NCI-H1694 (cell line): Measurements from ENCODE around the gene DYNC1H1.
A peak's percentile ranks its signal among the peaks of the same experiment; 100 is the strongest.

Source experiments
- DNase-seq: peaks from one replicate; lab custom pipeline; 2025; lab: John Stamatoyannopoulos, UW

Gene DYNC1H1

DNA sequence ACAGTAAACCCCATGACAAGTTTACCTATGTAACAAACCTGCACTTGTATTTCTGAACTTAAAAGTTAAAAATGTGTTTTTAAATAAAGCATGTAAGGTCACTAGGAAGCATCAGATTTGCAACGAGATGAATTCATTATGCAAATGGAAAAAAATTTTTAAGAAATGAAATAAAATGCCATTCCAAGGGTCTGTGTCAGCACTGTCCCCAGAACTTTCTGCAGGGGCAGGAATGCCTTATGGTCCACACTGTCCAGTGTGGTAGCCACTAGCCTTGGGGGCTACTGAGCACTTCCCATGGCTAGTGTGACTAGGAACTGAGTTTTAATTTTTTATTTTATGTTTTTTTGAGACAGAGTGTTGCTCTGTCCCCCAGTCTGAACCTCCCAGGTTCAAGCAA is 73.3 kb downstream of the DYNC1H1 start:
- DNase-seq = no peak

DNA sequence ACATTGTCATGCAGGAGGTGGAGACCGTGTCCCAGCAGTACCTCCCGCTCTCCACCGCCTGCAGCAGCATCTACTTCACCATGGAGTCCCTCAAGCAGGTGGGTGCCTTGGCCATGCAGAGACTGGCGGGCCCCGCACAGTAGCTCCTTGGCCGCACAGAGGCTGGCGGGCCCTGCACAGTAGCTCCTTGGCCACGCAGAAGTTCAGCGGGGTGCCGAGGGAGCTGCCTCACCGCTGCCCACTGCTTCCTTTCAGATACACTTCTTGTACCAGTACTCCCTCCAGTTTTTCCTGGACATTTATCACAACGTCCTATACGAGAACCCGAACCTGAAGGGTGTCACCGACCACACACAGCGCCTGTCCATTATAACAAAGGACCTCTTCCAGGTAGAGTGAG is 74.8 kb downstream of the DYNC1H1 start:
- DNase-seq = no peak

DNA sequence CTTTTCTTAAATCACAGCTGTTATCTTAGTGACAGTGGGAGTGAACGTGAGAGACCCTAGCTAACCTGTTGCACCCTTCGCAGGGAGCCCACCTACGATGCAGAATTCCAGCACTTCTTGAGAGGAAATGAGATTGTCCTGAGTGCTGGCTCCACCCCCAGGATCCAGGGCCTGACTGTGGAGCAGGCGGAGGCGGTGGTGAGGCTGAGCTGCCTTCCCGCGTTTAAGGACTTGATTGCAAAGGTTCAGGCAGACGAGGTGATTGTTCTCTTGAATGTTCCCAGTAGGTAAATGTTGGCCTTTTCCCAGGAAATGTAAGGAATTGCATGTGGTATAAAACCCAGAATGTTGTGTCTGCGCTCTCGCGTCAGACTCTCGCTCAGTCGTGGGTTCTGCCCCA is 75.8 kb downstream of the DYNC1H1 start:
- no peak for DNase-seq

DNA sequence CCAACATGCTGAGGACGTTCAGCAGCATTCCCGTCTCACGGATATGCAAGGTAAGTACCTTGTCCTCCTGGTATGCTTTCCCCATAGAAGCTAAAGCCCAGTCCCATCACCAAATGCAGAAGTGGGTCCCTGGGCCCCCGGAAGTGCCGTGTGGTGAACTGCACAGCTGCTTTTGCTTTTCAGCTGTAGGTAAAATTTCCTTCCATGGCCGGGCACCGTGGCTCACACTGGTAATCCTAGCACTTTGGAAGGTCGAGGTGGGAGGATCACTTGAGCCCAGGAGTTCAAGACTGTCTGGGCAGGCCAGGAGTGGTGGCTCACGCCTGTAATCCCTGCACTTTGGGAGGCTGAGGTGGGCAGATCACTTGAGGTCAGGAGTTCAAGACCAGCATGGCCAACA is 78.3 kb downstream of the DYNC1H1 start:
- DNase-seq = no peak

DNA sequence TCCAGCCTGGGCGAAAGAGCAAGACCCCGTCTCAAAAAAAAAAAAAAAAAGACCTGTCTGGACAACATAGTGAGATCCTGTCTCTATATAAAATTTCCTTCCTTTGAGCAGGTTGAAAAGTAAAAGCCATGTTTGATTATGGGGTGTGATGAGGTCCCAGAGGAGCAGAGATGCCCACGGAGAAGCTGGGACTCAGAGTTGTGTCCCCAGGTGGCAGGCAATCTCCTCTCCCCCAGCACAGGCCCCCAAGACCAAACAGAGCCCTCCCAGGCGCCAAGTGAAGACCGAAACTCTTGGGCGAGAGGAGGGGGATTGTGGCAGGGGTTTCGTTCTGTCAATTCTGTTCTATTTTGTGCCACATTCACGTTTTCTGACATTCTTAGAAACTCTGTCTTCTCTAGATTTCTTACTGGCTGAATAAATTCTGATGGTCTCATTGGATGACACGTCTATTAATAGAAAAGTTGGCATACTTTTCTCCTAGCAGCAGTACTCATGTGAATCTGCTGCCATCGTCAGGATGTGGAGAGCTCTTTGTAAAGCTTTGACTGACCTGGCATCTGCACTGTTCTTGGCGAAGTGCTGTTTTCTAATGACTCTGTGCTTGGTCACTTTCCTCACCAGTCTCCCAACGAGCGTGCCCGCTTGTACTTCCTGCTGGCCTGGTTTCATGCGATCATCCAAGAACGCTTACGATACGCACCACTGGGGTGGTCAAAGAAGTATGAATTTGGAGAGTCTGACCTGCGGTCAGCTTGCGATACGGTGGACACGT is 79.1 kb downstream of the DYNC1H1 start:
- DNase-seq = no peak

DNA sequence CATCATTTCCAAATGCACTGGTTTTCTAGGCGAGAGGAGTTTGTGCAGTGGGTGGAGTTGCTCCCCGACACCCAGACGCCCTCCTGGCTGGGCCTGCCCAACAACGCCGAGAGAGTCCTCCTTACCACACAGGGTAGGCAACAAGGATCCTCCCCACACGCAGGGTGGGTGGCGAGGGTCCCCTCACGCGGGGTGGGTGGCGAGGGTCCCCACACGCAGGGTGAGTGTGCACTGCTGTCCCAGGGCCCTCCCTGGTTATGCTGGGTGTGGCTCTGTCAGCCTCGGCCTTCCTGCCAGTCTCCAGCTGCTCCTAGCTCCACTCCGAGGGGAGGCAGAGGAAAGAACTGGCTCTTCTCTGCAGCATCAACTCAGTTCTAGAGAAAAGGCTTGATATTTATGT is 80.2 kb downstream of the DYNC1H1 start:
- DNase-seq = no peak

DNA sequence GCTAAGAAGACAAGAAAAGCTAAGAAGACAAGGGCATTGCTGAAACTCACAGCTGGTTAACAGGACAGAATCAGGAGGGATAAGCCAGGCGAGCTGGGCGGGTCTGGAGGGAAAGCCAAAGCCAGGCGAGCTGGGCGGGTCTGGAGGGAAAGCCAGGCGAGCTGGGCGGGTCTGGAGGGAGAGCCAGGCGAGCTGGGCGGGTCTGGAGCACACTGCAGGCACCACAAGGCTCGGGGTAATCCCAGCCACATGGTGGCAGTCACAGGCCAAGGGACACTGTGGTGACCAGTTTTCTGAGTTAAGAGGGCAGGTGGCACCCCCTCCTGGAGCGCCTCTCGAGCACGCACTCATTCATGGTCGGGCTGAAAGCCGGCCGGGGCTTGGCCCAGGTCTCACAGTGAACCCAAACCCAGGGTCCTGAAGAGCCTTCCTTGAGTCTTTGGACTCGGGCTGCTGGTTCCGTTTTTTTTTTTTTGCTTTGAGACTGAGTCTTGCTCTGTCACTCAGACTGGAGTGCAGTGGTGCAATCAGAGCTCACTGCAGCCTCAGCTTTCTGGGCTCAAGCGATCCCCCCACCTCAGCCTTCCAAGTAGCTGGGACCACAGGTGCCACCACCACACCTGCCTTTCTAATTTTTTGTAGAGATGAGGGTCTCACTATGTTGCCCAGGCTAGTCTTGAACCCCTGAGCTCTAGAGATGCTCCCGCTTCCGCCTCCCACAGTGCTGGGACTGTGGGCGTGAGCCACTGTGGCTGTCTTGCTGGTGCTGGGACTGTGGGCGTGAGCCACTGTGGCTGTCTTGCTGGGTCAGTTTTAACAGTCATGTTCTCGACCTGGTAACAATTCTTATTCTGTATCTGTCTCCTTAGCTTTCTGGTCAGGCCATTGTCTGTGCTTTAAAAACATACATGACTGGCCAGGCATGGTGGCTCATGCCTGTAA is 82.2 kb downstream of the DYNC1H1 start:
- DNase-seq = peak; percentile 32

DNA sequence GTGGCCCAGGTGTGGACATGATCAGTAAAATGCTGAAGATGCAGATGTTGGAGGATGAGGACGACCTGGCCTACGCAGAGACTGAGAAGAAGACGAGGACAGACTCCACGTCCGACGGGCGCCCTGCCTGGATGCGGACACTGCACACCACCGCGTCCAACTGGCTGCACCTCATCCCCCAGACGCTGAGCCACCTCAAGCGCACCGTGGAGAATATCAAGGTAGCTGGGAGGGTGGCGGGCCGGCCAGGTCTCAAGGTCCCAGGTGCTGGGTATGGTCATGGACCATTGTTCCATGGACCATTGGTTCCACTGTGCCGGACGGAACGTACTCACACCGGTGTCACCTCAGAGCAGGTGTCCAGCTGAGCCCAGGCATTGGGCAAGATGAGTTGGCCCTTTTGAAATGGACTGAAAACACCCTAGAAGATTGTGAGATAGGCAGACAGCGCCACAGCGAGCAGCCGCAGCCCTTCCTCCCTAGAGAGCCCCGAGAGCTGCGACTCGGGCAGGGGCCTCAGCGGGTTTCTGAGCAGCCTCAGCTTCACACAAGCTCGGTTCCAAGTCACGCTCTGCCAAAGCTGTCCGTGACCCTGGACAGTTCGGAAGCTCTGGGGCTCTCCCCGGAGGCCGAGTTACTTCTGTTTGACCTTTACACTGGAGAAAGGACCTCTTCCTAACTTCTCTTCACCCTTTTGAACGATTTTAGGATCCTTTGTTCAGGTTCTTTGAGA is 83.6 kb downstream of the DYNC1H1 start:
- DNase-seq = no peak

DNA sequence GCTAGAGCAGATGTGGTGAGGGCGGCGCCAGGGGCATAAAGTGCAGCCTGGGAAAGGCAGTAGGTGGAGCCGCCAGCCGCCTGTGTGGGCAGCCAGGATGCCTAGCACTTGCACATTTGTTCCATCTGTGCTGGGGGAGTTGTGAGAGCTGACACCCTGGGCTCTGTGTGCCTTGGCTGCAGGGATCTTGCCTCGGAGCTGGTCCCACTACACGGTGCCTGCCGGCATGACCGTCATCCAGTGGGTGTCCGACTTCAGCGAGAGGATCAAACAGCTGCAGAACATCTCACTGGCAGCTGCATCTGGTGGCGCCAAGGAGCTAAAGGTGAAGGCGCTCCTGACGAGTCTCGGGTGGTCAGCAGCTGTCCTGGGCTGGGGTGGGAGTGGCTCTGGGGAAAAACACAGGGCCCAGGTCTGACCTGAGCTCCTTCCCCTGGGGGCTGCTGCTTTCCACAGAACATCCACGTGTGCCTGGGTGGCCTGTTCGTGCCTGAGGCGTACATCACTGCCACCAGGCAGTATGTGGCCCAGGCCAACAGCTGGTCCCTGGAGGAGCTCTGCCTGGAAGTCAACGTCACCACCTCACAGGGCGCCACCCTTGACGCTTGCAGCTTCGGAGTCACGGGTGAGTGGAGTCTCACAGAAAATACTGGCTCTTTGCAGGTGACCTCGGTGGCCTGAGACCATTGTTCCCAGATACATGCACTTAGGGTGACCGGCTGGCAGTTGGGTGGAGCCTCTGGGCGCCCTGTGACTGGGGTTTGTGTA is 85.1 kb downstream of the DYNC1H1 start:
- DNase-seq = peak; percentile 8

DNA sequence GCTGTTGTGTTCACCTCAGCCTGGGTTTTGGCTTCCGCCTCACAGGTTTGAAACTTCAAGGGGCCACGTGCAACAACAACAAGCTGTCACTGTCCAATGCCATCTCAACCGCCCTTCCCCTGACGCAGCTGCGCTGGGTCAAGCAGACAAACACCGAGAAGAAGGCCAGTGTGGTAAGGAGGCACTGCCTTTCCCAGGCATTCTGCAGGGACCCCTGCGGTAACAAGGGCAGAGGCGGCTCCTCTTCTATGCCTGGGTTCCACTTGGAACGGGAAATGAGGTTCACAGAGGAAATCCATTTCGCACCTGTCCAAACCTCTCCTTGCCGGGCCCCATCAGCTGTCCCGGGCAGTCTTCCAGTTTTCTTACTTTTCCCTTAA is 85.6 kb downstream of the DYNC1H1 start:
- DNase-seq = no peak

DNA sequence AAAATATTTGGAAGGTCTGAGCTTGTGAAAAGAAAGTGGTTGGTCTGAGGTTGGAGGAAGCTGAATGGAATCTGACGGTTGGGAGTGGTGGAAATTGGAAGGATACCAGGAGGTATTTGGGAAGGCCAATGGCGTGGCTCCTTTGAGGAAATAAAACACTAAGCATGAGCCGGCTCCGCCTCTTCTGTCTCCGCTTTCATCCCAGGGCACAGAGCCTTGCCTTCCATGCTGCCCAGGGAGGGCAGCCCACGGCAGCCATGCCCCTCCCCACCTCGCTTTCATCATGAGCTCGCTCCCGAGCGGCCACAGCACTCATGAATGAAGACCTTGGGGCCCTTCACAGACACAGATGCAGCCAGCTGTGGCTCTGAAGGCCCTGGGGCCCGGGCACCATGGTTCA is 86.3 kb downstream of the DYNC1H1 start:
- no peak for DNase-seq

DNA sequence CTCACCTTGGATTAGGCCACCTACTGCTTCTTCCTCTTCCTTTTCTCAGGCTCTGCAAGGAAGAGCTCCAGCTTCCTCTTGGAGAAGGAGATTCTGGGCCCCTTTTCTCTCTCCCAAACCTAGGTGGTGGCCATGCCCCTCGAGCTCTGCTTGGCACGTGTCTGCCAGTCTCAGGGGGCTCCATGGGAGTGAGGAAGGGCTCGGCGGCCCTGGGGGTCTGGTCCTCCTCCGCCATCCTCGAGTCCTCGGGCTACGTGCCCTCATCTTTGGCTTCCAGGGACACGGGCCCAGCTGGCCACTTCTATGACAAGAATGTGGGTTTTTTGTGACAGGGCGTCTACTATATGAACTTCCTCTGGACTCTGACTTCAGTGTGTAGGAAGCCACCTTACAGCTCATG is 88.1 kb downstream of the DYNC1H1 start:
- DNase-seq = no peak

DNA sequence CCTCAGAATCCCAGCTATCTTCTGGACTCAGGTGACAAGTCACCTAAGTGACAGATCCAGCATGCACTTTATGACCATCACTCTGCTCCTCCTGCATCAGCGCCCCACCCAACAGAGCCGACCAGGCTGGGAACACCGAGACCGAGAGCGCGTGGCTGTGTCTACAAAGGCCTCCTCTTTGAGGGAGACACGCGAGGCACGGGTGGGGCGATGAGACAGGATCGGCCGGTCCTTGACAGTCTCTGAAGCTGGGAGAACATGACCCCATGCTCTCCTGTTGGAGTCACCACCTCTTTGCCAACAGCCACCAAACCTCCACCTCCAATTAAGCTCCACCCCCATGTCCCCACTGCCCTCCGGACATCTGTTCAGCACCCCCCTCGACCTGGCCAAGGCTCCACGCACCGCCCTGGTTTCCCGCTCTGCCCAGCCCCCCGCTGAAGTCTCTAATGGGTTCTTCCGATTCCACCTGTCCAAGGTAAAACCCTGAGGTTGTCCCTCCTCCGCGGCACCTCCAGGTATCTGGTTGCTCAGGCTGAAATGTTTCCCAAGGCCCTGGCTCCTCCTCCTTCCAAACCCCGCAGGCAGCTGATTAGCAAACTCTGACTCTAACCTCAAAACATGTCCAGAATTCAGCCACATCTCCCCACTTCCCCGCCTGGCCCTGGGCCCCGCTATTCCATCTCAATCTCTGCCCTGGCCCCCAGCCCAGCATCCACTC is 91.0 kb downstream of the DYNC1H1 start:
- no peak for DNase-seq

DNA sequence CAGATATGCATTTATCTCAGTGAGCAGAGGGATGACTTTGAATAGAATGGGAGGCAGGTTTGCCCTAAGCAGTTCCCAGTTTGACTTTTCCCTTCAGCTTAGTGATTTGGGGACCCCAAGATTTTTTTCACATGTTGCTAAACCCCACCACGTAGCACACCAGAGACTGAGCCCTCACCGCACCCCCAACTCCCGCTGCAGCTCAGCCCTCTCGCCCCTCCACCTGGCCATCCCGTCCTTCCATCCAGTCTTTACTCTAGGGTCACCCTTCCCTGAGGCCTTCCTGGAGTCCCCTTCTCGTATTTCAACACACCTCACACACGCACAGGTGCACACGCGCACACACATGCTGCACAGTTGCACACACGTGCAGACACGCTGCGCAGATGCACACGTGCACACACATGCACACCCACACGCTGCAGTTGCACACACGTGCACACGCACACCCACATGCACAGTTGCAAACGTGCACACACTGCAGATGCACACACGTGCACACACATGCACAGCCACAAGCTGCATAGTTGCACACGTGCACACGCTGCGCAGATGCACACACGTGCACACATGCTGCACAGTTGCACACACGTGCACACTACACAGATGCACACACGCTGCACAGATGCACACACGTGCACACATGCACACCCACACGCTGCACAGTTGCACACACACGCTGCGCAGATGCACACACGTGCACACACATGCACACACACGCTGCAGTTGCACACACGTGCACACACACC is 92.5 kb downstream of the DYNC1H1 start:
- DNase-seq = no peak

DNA sequence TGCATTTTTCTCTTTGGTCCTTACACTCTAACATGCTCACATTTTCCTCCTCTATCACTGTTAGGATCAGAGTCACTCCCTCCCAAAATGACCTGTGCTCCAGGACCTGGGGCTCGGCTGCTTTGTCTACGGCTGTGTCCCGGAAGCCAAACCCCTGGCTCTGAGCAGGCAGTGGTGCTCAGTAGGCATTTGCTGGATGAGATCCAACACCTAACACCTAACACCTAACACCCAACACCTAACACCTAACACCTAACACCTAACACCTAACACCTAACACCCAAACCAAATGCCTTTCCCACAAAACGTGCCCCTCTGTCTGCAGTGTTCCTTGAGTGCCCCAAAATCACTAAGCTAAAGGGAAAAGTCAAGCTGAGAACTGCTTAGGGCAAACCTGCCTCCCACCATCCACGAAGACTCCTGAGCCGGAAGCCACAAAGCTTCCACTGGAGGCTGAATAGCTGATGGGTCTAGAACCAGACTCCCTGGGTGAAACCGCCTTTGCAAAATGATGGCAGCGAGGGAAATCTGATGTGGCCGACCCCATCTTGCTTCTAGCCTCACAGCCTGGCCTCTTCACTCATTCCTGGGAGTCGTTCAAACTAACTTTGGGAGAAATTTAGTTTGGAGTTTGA is 93.2 kb downstream of the DYNC1H1 start:
- no peak for DNase-seq

DNA sequence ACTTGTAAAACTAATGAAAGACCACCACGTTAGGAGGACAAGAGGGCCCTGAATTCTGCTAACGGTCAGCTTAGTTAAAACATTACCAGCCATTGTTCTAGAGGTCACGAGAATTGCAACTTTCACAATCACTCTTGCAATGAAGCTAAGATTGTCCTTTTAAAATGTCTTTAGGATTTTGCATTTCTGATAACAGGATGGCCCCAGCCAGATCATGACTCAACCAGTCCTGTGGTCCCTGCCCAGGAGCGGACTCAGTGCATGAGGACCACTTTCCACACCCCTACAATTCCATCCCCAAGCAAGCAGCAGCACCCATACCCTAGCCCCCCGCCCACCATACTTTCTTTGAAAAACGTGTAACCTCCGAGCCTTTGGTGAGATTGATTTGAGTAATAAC is 93.8 kb downstream of the DYNC1H1 start:
- DNase-seq = no peak

DNA sequence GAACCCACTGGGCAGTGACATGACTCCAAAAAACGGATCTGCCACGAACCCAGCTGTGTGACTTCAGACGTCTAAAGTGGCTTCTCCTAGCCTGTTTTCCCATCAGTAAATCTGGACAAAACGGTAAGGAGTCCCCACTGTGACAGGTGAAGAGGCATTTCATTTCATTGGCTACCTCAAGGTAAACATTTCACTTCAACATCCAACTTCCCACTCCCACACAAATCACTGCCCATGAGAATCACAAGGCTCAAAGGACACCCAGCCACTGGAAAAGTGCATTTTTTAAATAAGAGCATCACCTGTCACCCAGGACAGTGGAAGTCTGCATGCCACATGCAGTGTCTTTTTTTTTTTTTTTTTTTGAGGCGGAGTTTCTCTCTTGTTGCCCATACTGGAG is 94.6 kb downstream of the DYNC1H1 start:
- DNase-seq = no peak

DNA sequence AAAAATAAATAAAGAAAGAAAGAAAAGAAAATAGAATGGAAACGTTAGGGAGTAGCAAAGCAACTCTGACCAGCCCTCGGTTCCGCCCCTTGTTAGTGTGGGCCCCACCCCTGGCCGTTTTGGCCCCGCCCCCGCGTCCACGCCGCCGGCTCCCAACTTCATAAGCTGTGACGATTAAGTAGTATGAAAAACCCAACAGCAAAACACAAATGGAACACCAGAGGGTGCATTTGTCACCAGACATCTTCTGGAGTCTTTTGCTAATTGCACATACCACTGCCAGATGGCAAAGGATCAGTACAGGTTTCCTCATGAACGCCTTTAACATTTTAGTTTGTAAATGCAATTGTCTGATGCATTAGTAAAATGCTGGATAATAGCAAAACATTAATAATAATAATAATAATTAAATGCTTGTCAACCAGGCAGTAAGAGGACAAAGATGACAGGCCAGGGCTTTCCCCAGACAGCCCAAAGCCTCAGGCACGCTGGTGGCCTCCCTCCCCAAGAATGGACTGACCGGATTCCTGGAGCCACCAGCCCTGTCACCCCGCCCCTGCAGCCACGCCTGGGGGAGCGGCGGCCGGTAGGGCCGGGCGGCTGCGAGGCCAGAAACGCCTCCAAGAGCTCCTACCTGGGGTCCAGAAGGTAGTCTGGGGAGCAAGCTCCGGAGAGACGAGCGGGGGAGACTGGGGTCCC is 98.9 kb downstream of the DYNC1H1 start:
- DNase-seq = peak; percentile 99

DNA sequence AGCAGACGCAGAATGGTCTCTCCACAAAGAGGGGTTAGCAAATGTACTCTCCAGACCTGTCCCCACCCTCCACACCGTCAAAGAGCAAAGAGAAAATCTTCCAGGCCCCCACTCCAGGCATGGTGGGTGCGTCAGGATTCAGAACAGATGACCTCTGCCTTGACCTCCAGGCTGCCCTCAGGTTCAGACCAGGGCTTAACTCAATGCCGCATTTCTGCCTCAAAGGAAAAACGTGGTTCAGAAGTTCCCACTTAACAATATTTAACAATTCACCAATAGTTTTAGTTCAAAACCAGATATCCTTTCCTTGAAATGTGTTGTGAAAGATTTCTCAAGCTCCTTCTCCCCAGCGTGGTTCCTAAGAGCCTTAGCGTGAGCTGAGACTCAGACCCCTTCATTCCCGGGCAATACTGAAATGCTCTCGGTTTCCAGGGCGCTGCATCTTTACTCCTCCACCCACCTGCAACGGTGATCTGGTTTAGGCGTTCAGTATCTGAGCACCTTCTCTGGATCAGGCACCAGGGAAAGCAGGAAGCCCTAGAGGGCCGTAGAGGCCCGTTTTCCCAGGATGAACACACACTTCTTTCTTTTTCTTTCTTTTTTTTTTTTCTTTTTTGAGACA is 99.5 kb downstream of the DYNC1H1 start:
- DNase-seq = no peak
